HEK293T (cell line): ENCODE results near the gene ADAMTS8.

Source experiments
- CTCF ChIA-PET: fragments of 350-600 bp; formaldehyde crosslinking; extraction: SDS; loops from one replicate; lab custom pipeline; 2021; ENCODE audit warnings: antibody characterized with exemption, inconsistent platforms; lab: Yijun Ruan, JAX
- POLR2A ChIA-PET: fragments of 350-600 bp; formaldehyde crosslinking; extraction: SDS; loops from one replicate; lab custom pipeline; 2020; ENCODE audit warnings: antibody characterized with exemption, inconsistent platforms; lab: Yijun Ruan, JAX
- DNase-seq: peaks from one replicate; pipeline ENCODE4 v3.0.0; 2012; ENCODE audit warnings: mixed read lengths; ENCODE audit errors: extremely low spot score
- ARNT ChIP-seq: fragments of 450-650 bp; IDR thresholded peaks from 2 replicates; pipeline ENCODE4 v1.6.1; 2017; ENCODE audit warnings: mild to moderate bottlenecking
- BHLHE40 ChIP-seq: fragments of 450-650 bp; IDR thresholded peaks from 2 replicates; pipeline ENCODE4 v1.6.1; 2016; ENCODE audit warnings: mild to moderate bottlenecking, moderate library complexity, borderline replicate concordance
- CTBP1 ChIP-seq: fragments of 450-650 bp; IDR thresholded peaks from 2 replicates; pipeline ENCODE4 v1.6.1; 2016; ENCODE audit warnings: borderline replicate concordance
- ELF4 ChIP-seq: fragments of 450-650 bp; IDR thresholded peaks from 2 replicates; pipeline ENCODE4 v1.6.1; 2017; ENCODE audit warnings: antibody characterized with exemption
- FOXA1 ChIP-seq: fragments of 450-650 bp; IDR thresholded peaks from 2 replicates; pipeline ENCODE4 v1.6.1; 2016; ENCODE audit warnings: mild to moderate bottlenecking
- FOXK2 ChIP-seq: fragments of 450-650 bp; IDR thresholded peaks from 2 replicates; pipeline ENCODE4 v1.6.1; 2016; ENCODE audit warnings: mild to moderate bottlenecking
- FOXM1 ChIP-seq: fragments of 450-650 bp; IDR thresholded peaks from 2 replicates; pipeline ENCODE4 v1.6.1; 2017; ENCODE audit warnings: mild to moderate bottlenecking, borderline replicate concordance
- HDGF ChIP-seq: fragments of 450-650 bp; IDR thresholded peaks from 2 replicates; pipeline ENCODE4 v1.6.1; 2017; ENCODE audit warnings: antibody characterized with exemption, borderline replicate concordance
- L3MBTL2 ChIP-seq: fragments of 450-650 bp; conservative IDR thresholded peaks from 2 replicates; pipeline ENCODE4 v1.6.1; 2016; ENCODE audit warnings: mild to moderate bottlenecking
- LEF1 ChIP-seq: fragments of 450-650 bp; IDR thresholded peaks from 2 replicates; pipeline ENCODE4 v1.6.1; 2017; ENCODE audit warnings: mild to moderate bottlenecking, borderline replicate concordance
- NFRKB ChIP-seq: fragments of 450-650 bp; IDR thresholded peaks from 2 replicates; pipeline ENCODE4 v1.6.1; 2016; ENCODE audit warnings: mild to moderate bottlenecking, moderate library complexity
- SP1 ChIP-seq: fragments of 450-650 bp; IDR thresholded peaks from 2 replicates; pipeline ENCODE4 v1.6.1; 2017
- SUZ12 ChIP-seq: fragments of 450-650 bp; IDR thresholded peaks from 2 replicates; pipeline ENCODE4 v1.6.1; 2016; ENCODE audit warnings: mild to moderate bottlenecking
- TARDBP ChIP-seq: fragments of 450-650 bp; IDR thresholded peaks from 2 replicates; pipeline ENCODE4 v1.6.1; 2016
- ZNF384 ChIP-seq: fragments of 450-650 bp; IDR thresholded peaks from 2 replicates; pipeline ENCODE4 v1.6.1; 2016
- TF ChIP-seq, protein P1 (sequence below): fragments of 450-650 bp; IDR thresholded peaks from 2 replicates; pipeline ENCODE4 v1.6.1; 2016

Gene ADAMTS8

DNA sequence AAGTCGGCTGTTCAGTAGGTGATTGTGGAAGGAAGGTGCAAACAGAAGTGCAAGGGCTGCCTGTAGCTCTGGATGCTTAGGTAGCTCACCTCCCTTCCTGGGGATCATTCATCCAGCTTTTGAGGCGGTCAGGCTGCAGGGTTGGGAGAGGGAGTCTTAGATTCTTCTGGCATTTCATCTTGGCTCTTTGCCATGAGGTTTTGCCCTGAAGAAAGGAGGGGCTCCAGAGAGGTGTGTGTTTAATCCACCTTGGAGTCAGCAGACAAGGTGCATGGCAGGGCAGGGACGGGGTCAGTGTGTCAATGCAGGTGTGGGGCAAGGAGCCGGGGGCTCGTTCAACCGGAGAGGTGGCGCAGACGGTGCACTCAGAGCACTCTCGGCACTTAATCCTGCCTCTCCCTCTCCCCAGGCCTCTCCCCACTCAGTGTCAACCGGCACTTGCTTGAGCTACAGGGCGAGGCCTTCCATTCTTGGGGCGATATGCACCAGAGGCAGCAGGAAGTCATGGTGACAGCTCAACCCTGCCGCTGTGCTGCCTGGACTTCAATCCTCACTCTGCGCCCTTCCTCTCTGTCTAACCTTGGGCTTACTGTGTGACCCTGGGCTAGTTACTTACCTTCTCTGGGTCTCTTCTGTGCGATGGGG is 27.2 kb upstream of the ADAMTS8 start:
- DNase-seq: no peak
- POLR2A ChIA-PET: no interaction called here
- CTCF ChIA-PET: no interaction called here
- TF ChIP-seq L3MBTL2: no peak
- TF ChIP-seq CTBP1: no peak
- TF ChIP-seq SP1: no peak
- TF ChIP-seq ELF4: no peak
- TF ChIP-seq FOXA1: no peak
- TF ChIP-seq, protein P1, sequence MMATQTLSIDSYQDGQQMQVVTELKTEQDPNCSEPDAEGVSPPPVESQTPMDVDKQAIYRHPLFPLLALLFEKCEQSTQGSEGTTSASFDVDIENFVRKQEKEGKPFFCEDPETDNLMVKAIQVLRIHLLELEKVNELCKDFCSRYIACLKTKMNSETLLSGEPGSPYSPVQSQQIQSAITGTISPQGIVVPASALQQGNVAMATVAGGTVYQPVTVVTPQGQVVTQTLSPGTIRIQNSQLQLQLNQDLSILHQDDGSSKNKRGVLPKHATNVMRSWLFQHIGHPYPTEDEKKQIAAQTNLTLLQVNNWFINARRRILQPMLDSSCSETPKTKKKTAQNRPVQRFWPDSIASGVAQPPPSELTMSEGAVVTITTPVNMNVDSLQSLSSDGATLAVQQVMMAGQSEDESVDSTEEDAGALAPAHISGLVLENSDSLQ: no peak
- no peak for TF ChIP-seq ARNT
- no peak for TF ChIP-seq LEF1
- TF ChIP-seq FOXM1: no peak
- TF ChIP-seq HDGF: no peak
- TF ChIP-seq ZNF384: no peak
- TF ChIP-seq FOXK2: no peak

DNA sequence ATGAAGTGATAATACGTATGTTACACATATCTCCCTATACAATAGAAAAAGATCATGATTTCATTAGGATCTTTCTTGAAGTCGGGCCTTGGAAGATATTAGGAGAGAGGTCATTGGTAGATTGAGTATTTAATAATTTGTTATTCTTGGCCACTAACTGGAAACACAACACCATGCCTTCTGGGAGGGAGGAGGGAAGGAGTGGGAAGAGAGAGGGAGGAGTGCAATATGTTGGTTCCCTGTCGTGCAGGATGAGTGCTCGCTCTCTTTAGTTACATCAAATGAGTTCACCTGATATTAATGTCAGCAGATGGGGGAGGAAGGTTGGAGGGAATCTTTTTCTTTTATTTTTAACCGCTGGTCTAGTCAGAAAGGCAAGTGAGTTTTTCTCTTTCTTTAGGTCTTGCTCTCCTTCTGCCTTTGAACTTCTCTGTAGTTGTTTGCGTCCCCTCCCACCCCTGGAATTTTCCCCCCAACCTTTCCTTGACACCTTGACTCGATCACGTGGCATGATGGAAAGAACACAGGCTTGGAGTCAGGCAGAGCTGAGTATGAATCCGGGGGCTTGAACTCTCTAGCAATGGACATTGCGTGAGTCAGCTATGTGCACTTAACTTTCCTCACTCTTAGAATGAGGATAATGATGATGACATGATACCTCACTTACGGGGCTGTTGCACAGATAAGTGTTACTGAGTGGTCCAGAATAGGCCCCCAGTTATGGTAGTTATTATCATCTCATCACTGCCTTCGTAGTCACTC is 26.3 kb upstream of the ADAMTS8 start:
- TF ChIP-seq HDGF (no peak), SP1 (no peak), FOXM1 (no peak), FOXA1 (no peak), BHLHE40 (no peak), TARDBP (no peak), ZNF384 (no peak), SUZ12 (no peak), FOXK2 (no peak), LEF1 (no peak), NFRKB (no peak), CTBP1 (no peak), L3MBTL2 (no peak), ELF4 (no peak), ARNT (no peak)
- TF ChIP-seq, protein P1: no peak
- DNase-seq: no peak
- ChIA-PET POLR2A (no interaction called here), CTCF (no interaction called here)

DNA sequence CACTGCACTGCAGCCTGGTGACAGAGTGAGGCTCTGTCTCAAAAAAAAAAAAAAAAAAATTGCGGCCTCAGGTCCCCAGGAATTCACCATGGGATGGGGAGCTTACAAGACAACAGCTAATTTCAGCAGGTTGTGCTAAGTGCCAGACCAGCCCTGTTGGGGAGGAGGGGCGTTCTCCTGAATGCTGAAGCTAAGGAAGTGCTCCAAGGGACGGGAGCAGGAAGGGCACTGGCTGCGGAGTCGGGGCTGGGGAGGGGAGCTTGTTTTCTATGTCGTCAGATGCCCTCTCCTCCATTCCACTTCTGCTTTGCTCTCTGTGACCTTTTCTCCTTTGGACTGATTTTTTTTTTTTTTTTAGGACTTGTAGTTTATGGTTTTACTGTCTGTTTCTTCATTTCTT is 24.5 kb upstream of the ADAMTS8 start:
- ChIA-PET CTCF (no interaction called here), POLR2A (no interaction called here)
- no peak for DNase-seq

DNA sequence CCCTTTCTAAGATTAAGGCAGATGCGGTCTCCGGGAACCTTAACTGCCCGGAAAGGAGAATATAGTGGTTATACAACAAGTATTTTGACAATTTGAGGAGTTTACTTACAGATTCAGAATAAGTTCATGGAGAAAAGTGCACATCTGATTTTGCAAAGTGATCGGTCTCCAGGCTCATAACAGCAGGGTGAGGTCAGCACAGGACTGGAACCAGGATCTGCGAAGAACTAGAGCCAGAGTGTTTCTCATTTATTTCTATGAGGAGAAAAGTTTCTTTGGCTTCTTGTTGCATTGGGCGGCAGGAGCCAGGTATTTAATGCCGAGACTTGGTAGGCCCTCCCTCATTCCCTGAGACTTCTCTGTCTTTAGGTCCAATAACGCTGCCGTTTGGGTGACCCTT is 23.8 kb upstream of the ADAMTS8 start:
- no peak for DNase-seq
- POLR2A ChIA-PET: no interaction called here
- TF ChIP-seq ELF4 (no peak), NFRKB (no peak), HDGF (no peak)
- CTCF ChIA-PET: no interaction called here

More for the DNA sequence above, 24.5 kb upstream of the ADAMTS8 start:
- TF ChIP-seq ELF4 (no peak), L3MBTL2 (no peak), FOXK2 (no peak), LEF1 (no peak)

DNA sequence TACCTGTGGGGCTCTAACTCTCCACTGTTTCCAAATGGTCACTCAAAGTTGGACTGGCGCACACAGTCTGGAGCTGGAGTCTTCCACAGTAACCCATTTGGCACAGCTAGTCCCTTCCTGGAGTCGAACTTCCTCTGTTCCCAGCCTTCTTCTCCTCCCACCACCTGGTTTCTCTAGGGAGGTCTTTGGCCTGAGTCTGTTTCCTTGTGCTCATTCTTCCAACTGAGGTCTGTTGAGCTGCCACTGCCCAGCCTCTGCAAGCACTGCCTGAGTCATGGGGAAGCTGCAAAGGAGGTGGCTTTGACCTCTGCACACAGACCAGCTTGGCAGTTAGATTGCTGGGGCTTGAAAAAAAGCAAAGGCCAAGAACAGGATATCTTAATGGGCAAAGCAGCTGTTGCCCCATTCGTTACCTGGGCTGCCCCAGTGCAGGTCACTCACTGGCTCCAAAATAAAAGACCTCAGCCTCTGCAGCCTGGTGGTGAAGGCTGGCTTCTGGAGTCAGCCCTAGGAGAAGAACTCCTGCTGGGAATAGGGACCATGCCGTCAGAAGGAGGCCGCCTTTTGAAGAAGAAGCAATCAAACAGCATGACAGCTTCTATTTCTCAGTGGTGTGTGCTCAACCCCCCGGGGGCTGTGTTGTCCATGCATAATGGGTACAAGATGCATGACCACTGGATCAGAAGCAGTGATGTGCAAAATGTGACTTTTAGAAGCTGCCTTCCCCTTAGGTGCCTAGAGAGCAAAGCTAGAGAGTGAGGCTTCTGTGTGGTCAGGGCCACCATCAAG is 23.0 kb upstream of the ADAMTS8 start:
- DNase-seq: no peak
- CTCF ChIA-PET: interaction anchor here (0.6 kb wide), 1 partner anchor 378 kb away, joined by 3 read pairs; no protein-coding TSS in a partner anchor
- POLR2A ChIA-PET: no interaction called here
- TF ChIP-seq ZNF384 (no peak), LEF1 (no peak), ELF4 (no peak), FOXK2 (no peak), BHLHE40 (no peak), TARDBP (no peak), HDGF (no peak), L3MBTL2 (no peak), SUZ12 (no peak), FOXM1 (no peak), NFRKB (no peak), CTBP1 (no peak), FOXA1 (no peak), ARNT (no peak), SP1 (no peak)
- TF ChIP-seq, protein P1: no peak
